GM19023 (cell line): ENCODE measurements around the gene CACNA1S.

ENCODE experiments used
- ATAC-seq: cut with Tn5 transposase; IDR thresholded peaks from one replicate; pipeline ENCODE4 v1.9.1; 2021; ENCODE audit warnings: mild to moderate bottlenecking, moderate library complexity; ENCODE audit not compliant: unreplicated experiment

The CACNA1S gene

DNA sequence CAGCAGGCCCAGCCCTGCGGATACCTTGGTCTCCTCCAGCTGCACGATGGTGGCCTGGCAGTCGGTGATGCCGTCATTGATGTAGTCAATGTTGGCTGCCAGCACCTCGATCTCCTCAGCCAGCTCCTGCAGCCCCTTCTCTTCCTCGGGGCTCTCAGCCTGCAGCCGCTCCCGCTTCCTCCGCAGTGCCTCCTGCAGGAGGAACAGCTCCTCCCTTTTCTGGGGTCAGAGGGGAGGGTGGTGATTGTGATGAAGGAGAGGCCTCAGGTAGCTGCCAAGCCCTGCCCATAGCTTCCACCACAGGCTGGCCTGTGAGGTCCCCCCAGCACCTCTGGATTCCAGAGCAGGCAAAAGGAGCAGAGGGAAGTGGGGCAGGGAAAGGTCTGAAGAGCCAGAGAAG is 122.1 kb downstream of the CACNA1S start:
- ATAC-seq, result no peak
